Subcutaneous adipose tissue (tissue), 4 donors: ENCODE results near the gene FAM124A. TPM values are rescaled to one million over a fixed set of nuclear protein-coding genes. Genes with fewer than 3 reads are reported as not detected.

Experiments used
- small RNA-seq: library from RNA; depleted of rRNA; stranded (forward); fragments of <200 nt; gene quantifications from one replicate; pipeline ENCODE3, GENCODE V24; 2016
- total RNA-seq, 4 donors: library from RNA; depleted of rRNA; stranded (reverse); fragments of >200 nt; gene quantifications; one replicate each; pipeline ENCODE4 v1.1.0, GENCODE V29; 2016
- TF ChIP-seq, protein P1 (sequence below): fragments of 450-650 bp; IDR thresholded peaks from one replicate; pipeline ENCODE4 v1.5.1; 2016; ENCODE audit warnings: low read depth, mild to moderate bottlenecking, control low read depth, antibody characterized with exemption, moderate library complexity

FAM124A gene
- total RNA-seq, 4 donors from 2014 or later: 3.2 to 8.1 (median 5.8) TPM

DNA sequence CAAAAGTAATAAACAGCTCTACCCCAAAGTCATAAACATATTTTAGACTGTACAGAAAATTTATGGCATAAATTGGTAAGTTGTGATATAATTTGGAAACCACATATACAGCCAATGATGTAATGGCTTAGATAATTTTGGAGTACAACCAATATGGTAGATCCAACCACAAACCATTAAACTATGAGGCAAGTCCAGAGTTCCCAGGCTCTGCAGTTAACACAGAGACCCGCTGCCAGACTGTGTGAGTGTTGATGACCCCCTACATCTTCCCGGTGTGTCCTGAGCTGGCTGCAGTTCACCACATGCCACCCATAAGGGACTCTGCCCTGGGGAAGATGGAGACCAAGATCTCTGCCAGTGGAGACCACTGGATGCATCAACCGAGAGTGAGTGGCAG is 107.4 kb downstream of the FAM124A start:
- TF ChIP-seq, protein P1, sequence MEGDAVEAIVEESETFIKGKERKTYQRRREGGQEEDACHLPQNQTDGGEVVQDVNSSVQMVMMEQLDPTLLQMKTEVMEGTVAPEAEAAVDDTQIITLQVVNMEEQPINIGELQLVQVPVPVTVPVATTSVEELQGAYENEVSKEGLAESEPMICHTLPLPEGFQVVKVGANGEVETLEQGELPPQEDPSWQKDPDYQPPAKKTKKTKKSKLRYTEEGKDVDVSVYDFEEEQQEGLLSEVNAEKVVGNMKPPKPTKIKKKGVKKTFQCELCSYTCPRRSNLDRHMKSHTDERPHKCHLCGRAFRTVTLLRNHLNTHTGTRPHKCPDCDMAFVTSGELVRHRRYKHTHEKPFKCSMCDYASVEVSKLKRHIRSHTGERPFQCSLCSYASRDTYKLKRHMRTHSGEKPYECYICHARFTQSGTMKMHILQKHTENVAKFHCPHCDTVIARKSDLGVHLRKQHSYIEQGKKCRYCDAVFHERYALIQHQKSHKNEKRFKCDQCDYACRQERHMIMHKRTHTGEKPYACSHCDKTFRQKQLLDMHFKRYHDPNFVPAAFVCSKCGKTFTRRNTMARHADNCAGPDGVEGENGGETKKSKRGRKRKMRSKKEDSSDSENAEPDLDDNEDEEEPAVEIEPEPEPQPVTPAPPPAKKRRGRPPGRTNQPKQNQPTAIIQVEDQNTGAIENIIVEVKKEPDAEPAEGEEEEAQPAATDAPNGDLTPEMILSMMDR: no peak

DNA sequence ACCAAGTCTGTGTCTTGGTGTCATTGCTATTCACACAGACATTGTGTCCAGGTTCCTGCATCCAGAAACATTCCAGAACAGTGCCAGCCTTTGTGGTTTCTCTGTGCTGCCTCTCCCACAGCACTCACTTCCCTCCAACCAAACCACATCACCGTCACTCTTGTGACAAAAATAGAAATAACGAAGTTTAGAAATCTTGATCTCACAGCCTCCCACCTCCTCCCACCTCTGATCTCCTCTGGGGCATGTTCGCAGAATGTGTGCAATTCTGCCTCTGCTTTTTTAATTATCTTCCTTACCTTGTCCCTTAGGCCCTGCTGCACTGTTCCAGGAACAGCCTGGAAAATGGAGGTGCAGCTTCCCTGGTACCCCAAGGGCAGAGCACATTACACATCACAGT is 108.6 kb downstream of the FAM124A start:
- TF ChIP-seq, protein P1: no peak

DNA sequence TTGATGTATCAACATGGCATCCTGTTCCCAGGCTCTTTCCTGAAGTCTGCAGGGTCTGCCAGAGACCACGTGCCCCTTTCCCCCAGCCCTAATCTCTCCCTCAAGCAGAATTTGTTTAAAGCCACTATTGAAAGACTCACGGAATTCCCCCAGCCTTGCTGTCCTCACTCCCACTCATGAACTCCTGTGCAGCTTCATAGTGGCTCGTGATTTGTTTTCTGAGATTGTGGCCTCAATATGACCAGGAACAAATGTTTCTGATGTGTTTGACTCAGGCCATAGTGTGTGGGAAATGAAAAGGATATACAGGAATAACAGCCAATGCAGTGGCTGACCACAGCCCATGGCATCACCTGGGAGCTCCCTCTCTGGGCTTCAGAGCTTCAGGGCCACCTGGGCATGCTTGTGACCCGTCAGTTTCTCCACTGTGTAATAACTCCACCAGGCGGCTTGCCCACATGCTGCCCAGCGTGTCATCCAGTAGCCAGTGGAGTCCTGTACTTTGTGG is 109.2 kb downstream of the FAM124A start:
- TF ChIP-seq, protein P1: no peak

DNA sequence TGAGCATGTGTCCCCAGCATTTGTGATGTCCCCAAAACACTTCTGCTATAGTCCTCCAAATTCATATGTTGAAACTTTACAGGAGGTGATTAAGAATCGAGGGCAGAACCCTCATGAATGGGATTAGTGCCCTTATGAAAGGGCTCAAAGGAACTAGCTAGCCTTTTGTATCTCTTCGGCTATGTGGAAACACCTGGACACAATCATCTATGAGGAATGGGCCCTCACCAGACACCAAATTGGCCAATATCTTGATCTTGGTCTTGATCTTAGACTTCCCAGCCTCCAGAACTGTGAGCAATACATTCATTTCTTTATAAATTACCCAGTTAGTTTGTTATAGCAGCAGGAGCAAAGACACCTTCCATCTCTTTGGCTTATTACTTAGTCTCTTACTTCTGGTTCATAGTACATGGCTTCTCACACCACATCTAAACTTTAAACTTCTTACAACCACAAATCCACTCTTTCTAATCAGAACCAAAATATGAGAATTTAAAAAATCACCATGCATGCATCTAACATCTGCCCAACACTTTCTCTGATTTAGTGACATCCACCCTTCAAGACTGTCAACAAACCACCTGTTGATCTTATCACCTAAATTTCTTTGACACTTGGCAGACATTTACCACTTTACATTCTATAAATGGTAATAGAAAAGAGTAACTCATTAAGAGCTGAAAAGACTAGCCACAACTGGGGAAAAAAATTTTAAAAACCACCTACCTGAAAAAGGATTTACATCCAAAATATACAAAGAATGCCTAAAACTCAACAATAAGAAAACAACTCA is 110.6 kb downstream of the FAM124A start:
- TF ChIP-seq, protein P1: no peak

DNA sequence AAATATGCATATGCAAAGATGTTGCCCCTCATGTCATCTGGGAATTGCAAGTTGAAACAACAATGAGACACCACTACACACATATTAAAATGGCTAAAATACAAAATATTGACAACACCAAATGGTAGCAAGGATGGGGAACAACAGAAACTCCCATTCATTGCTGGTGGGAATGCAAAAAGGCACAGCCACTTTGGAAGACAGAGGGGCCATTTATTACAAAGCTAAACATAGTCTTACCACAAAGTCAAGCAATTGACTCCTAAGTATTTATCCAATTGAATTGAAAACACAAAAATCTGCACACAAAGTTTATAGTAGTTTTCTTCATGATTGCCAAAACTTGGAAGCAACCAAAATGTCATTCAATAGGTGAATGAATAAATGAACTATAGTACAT is 111.2 kb downstream of the FAM124A start:
- TF ChIP-seq, protein P1: no peak

DNA sequence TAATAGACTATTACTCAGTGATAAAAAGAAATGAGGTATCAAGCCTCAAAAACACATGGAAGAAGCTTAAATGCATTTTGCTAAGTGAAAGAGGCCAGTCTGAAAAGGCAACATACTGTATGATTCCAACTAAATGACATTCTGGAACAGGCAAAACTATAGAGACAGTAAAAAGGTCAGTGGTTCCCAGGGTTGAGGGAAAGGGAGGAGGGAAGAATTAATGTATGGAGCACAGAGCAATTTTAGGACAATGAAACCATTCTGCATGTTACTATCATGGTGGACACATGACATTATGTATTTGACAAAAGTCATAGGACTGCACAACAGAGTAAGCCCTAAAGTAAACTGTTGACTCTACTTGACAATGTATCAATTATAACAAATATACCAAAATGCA is 111.6 kb downstream of the FAM124A start:
- TF ChIP-seq, protein P1: no peak

Small RNAs within 50 kb of the gene (small RNA-seq; reads per million reads assigned to genes)
- not detected for gene PRELID3BP2

Other genes starting within 250 kb of the FAM124A start
- gene C13orf42, start 111.1 kb upstream of the FAM124A start, total RNA-seq: not detected
- not detected for gene SERPINE3, start 117.3 kb downstream of the FAM124A start, total RNA-seq
- gene INTS6, start 230.6 kb downstream of the FAM124A start, total RNA-seq: 10 to 100 TPM; 33.5 to 62.0 (median 40.0) TPM